Left lung (tissue), 10 donors: Measurements from ENCODE around the gene SEMA3D. TPM values are rescaled to one million over a fixed set of nuclear protein-coding genes. Genes with fewer than 3 reads are reported as not detected.

Experiments used
- ATAC-seq: fragments of 200-7000 bp; cut with Tn5 transposase; one replicate; pipeline ENCODE4 v1.9.1; 2020; ENCODE audit warnings: moderate library complexity
- DNase-seq, 4 donors: peaks; one replicate each; pipeline ENCODE4 v3.0.0-alpha.2; 2013 to 2020
- H3K27ac ChIP-seq, 2 donors: fragments of 200-600 bp; sonication (generic) in 1 of 2; one replicate each; pipeline versions ENCODE4 v1.5.0 to v1.8.0; 2020 to 2021
- H3K27me3 ChIP-seq, 2 donors: fragments of 200-600 bp; sonication (generic) in 1 of 2; one replicate each; pipeline versions ENCODE4 v1.5.0 to v1.8.0; 2020 to 2021
- H3K36me3 ChIP-seq, 2 donors: fragments of 200-600 bp; sonication (generic) in 1 of 2; one replicate each; pipeline versions ENCODE4 v1.5.0 to v1.8.0; 2020 to 2021
- H3K4me1 ChIP-seq, 2 donors: fragments of 200-600 bp; one replicate each; pipeline ENCODE4 v1.8.0; 2021
- H3K4me3 ChIP-seq, 2 donors: fragments of 200-600 bp; sonication (generic) in 1 of 2; one replicate each; pipeline versions ENCODE4 v1.5.0 to v1.8.0; 2020 to 2021; ENCODE audit warnings: mild to moderate bottlenecking in 1 of 2
- H3K9me3 ChIP-seq, 2 donors: fragments of 200-600 bp; sonication (generic) in 1 of 2; one replicate each; pipeline versions ENCODE4 v1.5.0 to v1.8.0; 2020 to 2021
- intact Hi-C, 2 donors: fragments of 100-400 bp; cut with DNase I; formaldehyde crosslinking; loops; one replicate each; pipeline versions ENCODE4 v1.11.2 to v1.14.2; 2022
- polyA plus RNA-seq, 6 donors: library from polyadenylated mRNA; unstranded; fragments of 120-200 nt; gene quantifications; one replicate each; pipeline ENCODE4 v1.2.1, GENCODE V29; 2013; ENCODE audit not compliant: insufficient read length in 6 of 6
- total RNA-seq, 2 donors: library from RNA; stranded (reverse); fragmentation: NEBNext Ultra II Directional; extraction: Animal tissue kit (Norgen Biotek cat#: 25700); gene quantifications; one replicate each; pipeline ENCODE4 v1.2.1, GENCODE V29; 2021
- TF ChIP-seq, protein P1 (sequence below), 2 donors: fragments of 200-600 bp; sonication (generic) in 1 of 2; IDR thresholded peaks; one replicate each; pipeline versions ENCODE4 v1.5.0 to v1.8.0; 2021; ENCODE audit warnings: antibody characterized with exemption in 2 of 2
- donor health status: DM: no; HTN: yes; CAD: no.
- donor health status: DM: no; HTN: no; CAD: no.

SEMA3D gene
- total and polyA plus RNA-seq, 8 donors = 5.5 to 68.5 (median 46.3) TPM

- TF ChIP-seq, protein P1, sequence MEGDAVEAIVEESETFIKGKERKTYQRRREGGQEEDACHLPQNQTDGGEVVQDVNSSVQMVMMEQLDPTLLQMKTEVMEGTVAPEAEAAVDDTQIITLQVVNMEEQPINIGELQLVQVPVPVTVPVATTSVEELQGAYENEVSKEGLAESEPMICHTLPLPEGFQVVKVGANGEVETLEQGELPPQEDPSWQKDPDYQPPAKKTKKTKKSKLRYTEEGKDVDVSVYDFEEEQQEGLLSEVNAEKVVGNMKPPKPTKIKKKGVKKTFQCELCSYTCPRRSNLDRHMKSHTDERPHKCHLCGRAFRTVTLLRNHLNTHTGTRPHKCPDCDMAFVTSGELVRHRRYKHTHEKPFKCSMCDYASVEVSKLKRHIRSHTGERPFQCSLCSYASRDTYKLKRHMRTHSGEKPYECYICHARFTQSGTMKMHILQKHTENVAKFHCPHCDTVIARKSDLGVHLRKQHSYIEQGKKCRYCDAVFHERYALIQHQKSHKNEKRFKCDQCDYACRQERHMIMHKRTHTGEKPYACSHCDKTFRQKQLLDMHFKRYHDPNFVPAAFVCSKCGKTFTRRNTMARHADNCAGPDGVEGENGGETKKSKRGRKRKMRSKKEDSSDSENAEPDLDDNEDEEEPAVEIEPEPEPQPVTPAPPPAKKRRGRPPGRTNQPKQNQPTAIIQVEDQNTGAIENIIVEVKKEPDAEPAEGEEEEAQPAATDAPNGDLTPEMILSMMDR (IDR thresholded peaks at IDR 0.05) = no peak
- H3K4me1 ChIP-seq = no peaks in the 10 kb centered on the region
- no peak overlapping the region for H3K27ac ChIP-seq
- DNase-seq (no peak), ATAC-seq (no peak)
- intact Hi-C loops = no loop called here
- no peaks in the 10 kb centered on the region for H3K36me3 ChIP-seq
- H3K27me3 ChIP-seq = no peaks in the 10 kb centered on the region
- H3K9me3 ChIP-seq = no peaks in the 10 kb centered on the region
- H3K4me3 ChIP-seq = no peak overlapping the region
Observed at GRCh38 chr7:85220023-85220422, 33.2 kb upstream of the SEMA3D start.

DNA sequence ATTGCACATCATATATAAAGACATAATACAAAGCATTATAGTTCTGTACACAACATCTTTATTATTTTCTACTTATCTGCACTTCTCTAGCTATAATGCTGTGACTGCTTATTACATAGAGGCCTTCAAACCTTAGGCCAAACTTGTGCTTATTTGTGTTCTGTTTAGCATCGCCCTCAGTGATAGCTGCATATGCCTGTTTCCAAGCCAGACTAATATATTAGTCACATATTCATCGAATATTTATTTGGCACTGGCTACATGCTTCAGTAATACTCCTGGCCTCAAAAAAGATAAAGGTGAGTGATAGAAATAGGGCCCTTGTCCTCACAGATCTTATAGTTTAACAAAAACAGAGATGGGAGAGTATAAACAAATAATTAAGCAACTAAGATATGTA, 30.2 kb upstream of the SEMA3D start:
- no peak for DNase-seq
- intact Hi-C loops = no loop called here
- ATAC-seq = no peak
- H3K27me3 ChIP-seq = no peaks in the 10 kb centered on the region
- TF ChIP-seq, protein P1 (IDR thresholded peaks at IDR 0.05) = no peak
- H3K36me3 ChIP-seq = no peaks in the 10 kb centered on the region
- H3K4me1 ChIP-seq = no peaks in the 10 kb centered on the region
- H3K4me3 ChIP-seq = no peak overlapping the region
- no peak overlapping the region for H3K27ac ChIP-seq
- H3K9me3 ChIP-seq = no peaks in the 10 kb centered on the region

DNA sequence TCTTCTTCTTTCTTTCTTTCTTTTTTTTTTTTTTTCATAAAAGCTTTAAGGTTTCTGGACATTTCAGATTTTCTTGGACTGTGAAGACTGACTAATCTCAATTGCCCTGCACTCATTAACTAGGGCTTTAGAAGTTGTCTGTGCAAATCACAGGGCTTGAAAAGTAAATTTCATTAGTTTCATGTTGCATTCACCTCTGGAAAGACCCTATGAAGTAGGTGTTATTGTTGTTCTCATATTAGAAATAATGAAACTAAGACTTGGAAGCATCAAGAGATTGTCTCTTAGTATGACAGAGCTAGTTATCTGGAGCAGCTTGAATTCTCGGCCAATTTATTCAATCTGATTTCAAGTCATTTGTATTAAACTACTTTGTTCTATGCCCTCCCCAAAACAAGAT, 28.2 kb upstream of the SEMA3D start:
- Histone ChIP-seq H3K9me3 (no peaks in the 10 kb centered on the region), H3K27me3 (no peaks in the 10 kb centered on the region), H3K36me3 (no peaks in the 10 kb centered on the region), H3K4me3 (no peak overlapping the region), H3K4me1 (no peaks in the 10 kb centered on the region), H3K27ac (no peak overlapping the region)
- intact Hi-C loops = no loop called here
- ATAC-seq = no peak
- DNase-seq = no peak
- TF ChIP-seq, protein P1 (IDR thresholded peaks at IDR 0.05) = no peak

DNA sequence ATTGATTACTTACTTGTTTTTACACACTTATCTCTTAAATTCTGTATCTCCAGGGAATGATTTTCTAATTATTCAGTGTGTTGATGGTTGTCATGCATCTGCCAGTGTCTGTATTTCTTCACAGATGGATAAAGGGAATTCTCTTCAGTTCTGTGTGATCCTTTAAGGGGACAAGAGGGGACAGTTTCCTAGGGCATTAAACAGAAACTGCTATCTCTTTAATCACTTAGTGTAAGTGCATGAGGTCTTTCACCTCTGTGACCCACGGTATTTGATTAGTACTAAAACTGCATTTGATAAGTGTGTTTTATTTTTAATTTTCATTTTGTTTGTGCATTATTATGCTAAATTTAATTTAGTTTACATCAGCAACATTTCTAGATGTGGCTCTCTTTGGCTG, 26.6 kb upstream of the SEMA3D start:
- no peak overlapping the region for H3K4me3 ChIP-seq
- H3K27ac ChIP-seq = no peak overlapping the region
- no peaks in the 10 kb centered on the region for H3K4me1 ChIP-seq
- ATAC-seq (no peak), DNase-seq (no peak)
- no peaks in the 10 kb centered on the region for H3K9me3 ChIP-seq
- H3K27me3 ChIP-seq = no peaks in the 10 kb centered on the region
- TF ChIP-seq, protein P1 (IDR thresholded peaks at IDR 0.05) = no peak
- intact Hi-C loops = no loop called here
- no peaks in the 10 kb centered on the region for H3K36me3 ChIP-seq

GRCh38 chr7:85205754-85206153, 18.9 kb upstream of the SEMA3D start:
- no peak overlapping the region for H3K4me3 ChIP-seq
- H3K4me1 ChIP-seq = no peaks in the 10 kb centered on the region
- intact Hi-C loops = no loop called here
- H3K9me3 ChIP-seq = no peaks in the 10 kb centered on the region
- no peaks in the 10 kb centered on the region for H3K27me3 ChIP-seq
- TF ChIP-seq, protein P1 (IDR thresholded peaks at IDR 0.05) = no peak
- DNase-seq (no peak), ATAC-seq (no peak)
- no peaks in the 10 kb centered on the region for H3K36me3 ChIP-seq
- no peak overlapping the region for H3K27ac ChIP-seq
